Trophoblast cell (in vitro differentiated cells and primary cell): ENCODE results near the gene NT5DC2.

ENCODE experiments used
- DNase-seq, 2 donors: peaks; one replicate each; pipeline ENCODE4 v3.0.0-alpha.2; 2016
- H2AFZ ChIP-seq: 2 replicates; pipeline ENCODE4 v1.6.1; 2013; ENCODE audit warnings: low read length, moderate library complexity, mild to moderate bottlenecking; ENCODE audit not compliant: insufficient read depth, poor library complexity
- H2AK5ac ChIP-seq: 2 replicates; pipeline ENCODE4 v1.6.1; 2013; ENCODE audit warnings: mild to moderate bottlenecking, low read length
- H2BK120ac ChIP-seq: 2 replicates; pipeline ENCODE4 v1.6.1; 2013; ENCODE audit warnings: low read length, mild to moderate bottlenecking, moderate library complexity; ENCODE audit not compliant: insufficient read depth, poor library complexity
- H2BK12ac ChIP-seq: 2 replicates; pipeline ENCODE4 v1.6.1; 2013; ENCODE audit warnings: mild to moderate bottlenecking, low read length, moderate library complexity
- H2BK5ac ChIP-seq: 2 replicates; pipeline ENCODE4 v1.6.1; 2013; ENCODE audit warnings: low read length, low read depth, moderate library complexity, mild to moderate bottlenecking; ENCODE audit not compliant: poor library complexity
- H3K14ac ChIP-seq: 2 replicates; pipeline ENCODE4 v1.6.1; 2013; ENCODE audit warnings: mild to moderate bottlenecking, low read length
- H3K18ac ChIP-seq: 2 replicates; pipeline ENCODE4 v1.6.1; 2013; ENCODE audit warnings: mild to moderate bottlenecking, low read length
- H3K23ac ChIP-seq: 2 replicates; pipeline ENCODE4 v1.6.1; 2013; ENCODE audit warnings: low read length
- H3K27ac ChIP-seq: 2 replicates; pipeline ENCODE4 v1.5.1; 2013; ENCODE audit warnings: low read depth, mild to moderate bottlenecking, inconsistent platforms, low read length, moderate library complexity
- H3K27me3 ChIP-seq: 2 replicates; pipeline ENCODE4 v1.6.1; 2013; ENCODE audit warnings: inconsistent platforms, mild to moderate bottlenecking, low read length, moderate library complexity; ENCODE audit not compliant: insufficient read depth
- H3K36me3 ChIP-seq, 2 experiments: 1 replicate in 1 of 2; 2 replicates in 1 of 2; pipeline ENCODE4 v1.6.1; 2013; ENCODE audit warnings: low read length in 2 of 2, mild to moderate bottlenecking in 2 of 2, moderate library complexity in 1 of 2; ENCODE audit not compliant: insufficient read depth in 2 of 2, control insufficient read depth in 1 of 2
- H3K4ac ChIP-seq: 2 replicates; pipeline ENCODE4 v1.6.1; 2013; ENCODE audit warnings: low read depth, mild to moderate bottlenecking, low read length, moderate library complexity
- H3K4me1 ChIP-seq, 2 experiments: 1 replicate in 1 of 2; 2 replicates in 1 of 2; pipeline ENCODE4 v1.6.1; 2013; ENCODE audit warnings: low read length in 2 of 2, mild to moderate bottlenecking in 2 of 2, moderate library complexity in 1 of 2; ENCODE audit not compliant: insufficient read depth in 2 of 2, control insufficient read depth in 1 of 2
- H3K4me2 ChIP-seq: 2 replicates; pipeline ENCODE4 v1.6.1; 2013; ENCODE audit warnings: inconsistent platforms, mild to moderate bottlenecking, low read length, moderate library complexity
- H3K4me3 ChIP-seq: 2 replicates; pipeline ENCODE4 v1.5.1; 2013; ENCODE audit warnings: mild to moderate bottlenecking, low read depth, low read length, inconsistent platforms
- H3K79me1 ChIP-seq: one replicate; pipeline ENCODE4 v1.6.1; 2013; ENCODE audit warnings: low read length
- H3K79me2 ChIP-seq: 2 replicates; pipeline ENCODE4 v1.6.1; 2013; ENCODE audit warnings: low read length, mild to moderate bottlenecking; ENCODE audit not compliant: control insufficient read depth, insufficient read depth, poor library complexity
- H3K9ac ChIP-seq: 2 replicates; pipeline ENCODE4 v1.6.1; 2013; ENCODE audit warnings: mild to moderate bottlenecking, low read length
- H3K9me3 ChIP-seq: 2 replicates; pipeline ENCODE4 v1.6.1; 2013; ENCODE audit warnings: low read depth, mild to moderate bottlenecking, control low read depth, inconsistent platforms, low read length; ENCODE audit not compliant: insufficient read depth
- H4K12ac ChIP-seq: 2 replicates; pipeline ENCODE4 v1.6.1; 2013; ENCODE audit warnings: low read depth, mild to moderate bottlenecking, low read length, moderate library complexity
- H4K8ac ChIP-seq: 2 replicates; pipeline ENCODE4 v1.6.1; 2013; ENCODE audit warnings: low read depth, mild to moderate bottlenecking, low read length, moderate library complexity
- H4K91ac ChIP-seq: one replicate; pipeline ENCODE4 v1.6.1; 2013; ENCODE audit warnings: low read depth, mild to moderate bottlenecking, low read length, moderate library complexity
- WGBS: extraction: QIAGEN DNeasy Blood & Tissue Kit; methylation state at CpG from one replicate; pipeline ENCODE4 v1.1.7; 2013; ENCODE audit warnings: missing lambda C conversion rate; ENCODE audit not compliant: insufficient read length, insufficient coverage; ENCODE audit errors: extremely low coverage; 5-methylcytosine and 5-hydroxymethylcytosine counted together

The NT5DC2 gene

GRCh38 chr3:52518723-52519444 lies 14.8 kb downstream of the NT5DC2 start:
- H3K36me3 ChIP-seq, result peaks cover 15 to 18% of the 10 kb centered on the region in 2 experiments
- peaks cover 8% of the 10 kb centered on the region for H3K9me3 ChIP-seq
- no peak overlapping the region for H2BK5ac ChIP-seq
- H3K27ac ChIP-seq, result no peak overlapping the region
- H3K14ac ChIP-seq, result no peak overlapping the region
- H2AK5ac ChIP-seq, result no peak overlapping the region
- WGBS, result no CpG with 5 or more reads among the region's 50 CpGs
- peaks cover 0 to 6% of the 10 kb centered on the region in 2 experiments for H3K4me1 ChIP-seq
- no peak overlapping the region for H2AFZ ChIP-seq
- H4K8ac ChIP-seq, result no peak overlapping the region
- H3K18ac ChIP-seq, result no peak overlapping the region
- H3K4ac ChIP-seq, result no peak overlapping the region
- peak overlapping the region; percentile 15 for H3K4me3 ChIP-seq
- H3K27me3 ChIP-seq, result no peaks in the 10 kb centered on the region
- DNase-seq, result peak; percentile 30 to 38
- peak overlapping the region; percentile 33 for H3K4me2 ChIP-seq
- H4K12ac ChIP-seq, result no peak overlapping the region
- H3K23ac ChIP-seq, result no peak overlapping the region
- H3K79me2 ChIP-seq, result no peaks in the 10 kb centered on the region
- no peak overlapping the region for H3K9ac ChIP-seq
- no peaks in the 10 kb centered on the region for H3K79me1 ChIP-seq
- no peak overlapping the region for H4K91ac ChIP-seq
- H2BK120ac ChIP-seq, result no peak overlapping the region
- no peak overlapping the region for H2BK12ac ChIP-seq

DNA sequence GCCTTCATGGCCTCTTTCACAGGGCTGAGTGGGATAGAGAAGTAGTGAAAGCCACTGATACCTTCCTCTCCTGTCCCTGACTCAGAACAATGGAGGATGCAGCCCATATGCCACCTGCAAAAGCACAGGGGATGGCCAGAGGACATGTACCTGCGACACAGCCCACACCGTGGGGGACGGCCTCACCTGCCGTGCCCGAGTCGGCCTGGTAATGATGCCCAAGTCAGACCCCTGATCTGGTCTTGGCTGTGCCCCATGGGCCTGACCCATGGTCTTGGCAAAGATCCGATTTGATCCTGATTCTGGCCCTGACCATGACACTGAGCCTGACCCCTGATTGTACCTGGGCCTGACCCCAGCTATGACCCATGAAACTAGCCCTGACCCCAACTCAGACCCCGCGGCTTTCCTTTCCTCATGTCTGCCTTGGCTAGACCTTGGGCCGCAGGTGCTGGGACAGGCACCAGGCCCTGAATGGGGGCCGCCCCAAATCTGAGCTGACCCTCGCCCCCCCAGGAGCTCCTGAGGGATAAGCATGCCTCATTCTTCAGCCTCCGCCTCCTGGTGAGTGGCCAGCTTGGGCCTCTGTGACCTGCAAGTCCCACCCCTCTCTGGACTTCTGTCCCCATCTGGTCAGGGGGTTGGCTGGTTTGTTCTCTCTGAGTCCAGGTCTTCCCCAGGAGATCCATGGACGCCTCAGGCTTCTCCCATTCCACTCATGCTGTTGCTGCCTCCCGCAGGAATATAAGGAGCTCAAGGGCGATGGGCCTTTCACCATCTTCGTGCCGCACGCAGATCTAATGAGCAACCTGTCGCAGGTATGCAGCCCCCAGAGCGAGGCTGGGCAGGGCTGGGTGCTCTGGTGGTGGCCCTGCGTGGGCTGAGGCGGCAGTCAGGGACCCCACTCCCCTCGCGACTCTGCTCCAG lies 15.6 kb downstream of the NT5DC2 start:
- Histone ChIP-seq H4K8ac (no peak overlapping the region), H3K4ac (no peak overlapping the region), H2AFZ (no peak overlapping the region), H3K9me3 (peaks cover 8% of the 10 kb centered on the region), H4K91ac (no peak overlapping the region), H3K14ac (no peak overlapping the region), H2BK120ac (no peak overlapping the region), H3K27me3 (no peaks in the 10 kb centered on the region), H3K4me1 (peaks cover 0 to 6% of the 10 kb centered on the region in 2 experiments), H2AK5ac (no peak overlapping the region), H3K4me2 (peak overlapping the region; percentile 33), H3K23ac (no peak overlapping the region), H3K18ac (no peak overlapping the region), H3K79me1 (no peaks in the 10 kb centered on the region), H3K4me3 (no peak overlapping the region), H2BK5ac (no peak overlapping the region), H3K36me3 (peaks cover 6 to 10% of the 10 kb centered on the region in 2 experiments), H2BK12ac (no peak overlapping the region), H3K9ac (no peak overlapping the region), H3K79me2 (no peaks in the 10 kb centered on the region), H4K12ac (no peak overlapping the region), H3K27ac (no peak overlapping the region)
- no CpG with 5 or more reads among the region's 25 CpGs for WGBS
- peak; percentile 22 to 53 for DNase-seq

GRCh38 chr3:52516509-52517195 lies 17.0 kb downstream of the NT5DC2 start:
- Histone ChIP-seq H4K12ac (no peak overlapping the region), H2BK12ac (no peak overlapping the region), H3K23ac (no peak overlapping the region), H4K8ac (no peak overlapping the region), H3K79me1 (no peaks in the 10 kb centered on the region), H3K4ac (no peak overlapping the region), H2AK5ac (no peak overlapping the region), H4K91ac (no peak overlapping the region), H2AFZ (no peak overlapping the region), H2BK120ac (no peak overlapping the region), H3K18ac (no peak overlapping the region), H2BK5ac (no peak overlapping the region), H3K9ac (no peak overlapping the region), H3K27ac (no peak overlapping the region), H3K9me3 (peaks cover 5% of the 10 kb centered on the region), H3K4me1 (peaks cover 0 to 6% of the 10 kb centered on the region in 2 experiments), H3K36me3 (no peaks in the 10 kb centered on the region), H3K79me2 (no peaks in the 10 kb centered on the region), H3K14ac (no peak overlapping the region), H3K4me2 (no peak overlapping the region), H3K27me3 (no peaks in the 10 kb centered on the region), H3K4me3 (no peak overlapping the region)
- no CpG with 5 or more reads among the region's 19 CpGs for whole genome bisulfite sequencing
- no peak for DNase-seq

- Histone ChIP-seq H3K79me2 (no peaks in the 10 kb centered on the region), H2BK5ac (no peak overlapping the region), H3K79me1 (no peaks in the 10 kb centered on the region), H4K12ac (no peak overlapping the region), H3K27ac (no peak overlapping the region), H2BK12ac (no peak overlapping the region), H3K36me3 (no peaks in the 10 kb centered on the region), H3K4me2 (no peak overlapping the region), H3K9me3 (peaks cover 5% of the 10 kb centered on the region), H2BK120ac (no peak overlapping the region), H3K4me3 (no peak overlapping the region), H4K8ac (no peak overlapping the region), H3K14ac (no peak overlapping the region), H3K4me1 (peaks cover 0 to 6% of the 10 kb centered on the region in 2 experiments), H4K91ac (no peak overlapping the region), H3K4ac (no peak overlapping the region), H2AK5ac (no peak overlapping the region), H3K18ac (no peak overlapping the region), H2AFZ (no peak overlapping the region), H3K23ac (no peak overlapping the region), H3K27me3 (no peaks in the 10 kb centered on the region), H3K9ac (no peak overlapping the region)
- DNase-seq, result no peak
- no CpG with 5 or more reads among the region's 6 CpGs for WGBS
Observed at GRCh38 chr3:52515192-52515591, 18.5 kb downstream of the NT5DC2 start.
